Dermis microvascular lymphatic vessel endothelial cell (primary cell): Measurements from ENCODE around the gene MAP3K21. TPM values are rescaled to one million over a fixed set of nuclear protein-coding genes. Genes with fewer than 3 reads are reported as not detected.

Source experiments
- DNase-seq, 2 donors: peaks; one replicate each; pipeline versions ENCODE4 v3.0.0 to v3.0.0-alpha.2; 2010; ENCODE audit warnings: low read depth in 2 of 2
- total RNA-seq: library from RNA; depleted of rRNA; stranded (reverse); fragments of >200 nt; gene quantifications from 2 replicates; pipeline ENCODE4 v1.2.1, GENCODE V29; 2014

MAP3K21 gene
- 0.90 and 1.3 TPM in 2 replicates for total RNA-seq

DNA sequence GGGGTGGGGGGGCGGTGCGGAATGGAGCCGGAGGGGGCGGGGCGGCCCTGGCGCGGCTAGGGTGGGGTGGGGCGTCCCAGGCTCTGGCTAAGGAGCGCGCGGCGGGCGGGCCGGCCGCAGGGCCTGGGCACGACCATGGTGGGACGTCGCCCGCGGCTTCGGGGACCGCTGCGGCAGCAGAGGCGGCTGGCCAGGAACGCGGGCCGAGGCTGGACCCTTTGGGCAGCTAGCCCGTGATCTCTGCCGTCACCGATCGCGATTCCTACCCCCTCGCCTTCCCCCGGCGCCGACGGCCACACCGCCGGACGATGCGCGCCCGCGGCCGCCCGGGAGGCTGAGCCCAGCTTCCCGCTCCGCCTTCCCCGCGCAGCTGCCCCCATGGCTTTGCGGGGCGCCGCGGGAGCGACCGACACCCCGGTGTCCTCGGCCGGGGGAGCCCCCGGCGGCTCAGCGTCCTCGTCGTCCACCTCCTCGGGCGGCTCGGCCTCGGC lies at the start of gene MAP3K21:
TSS of gene MAP3K21 (plus strand) at position 74 of the 491 bp plus-strand sequence. CDS start at position 379, 305 bp downstream.
- DNase-seq = peak in 1 of 2 donors; percentile 13

DNA sequence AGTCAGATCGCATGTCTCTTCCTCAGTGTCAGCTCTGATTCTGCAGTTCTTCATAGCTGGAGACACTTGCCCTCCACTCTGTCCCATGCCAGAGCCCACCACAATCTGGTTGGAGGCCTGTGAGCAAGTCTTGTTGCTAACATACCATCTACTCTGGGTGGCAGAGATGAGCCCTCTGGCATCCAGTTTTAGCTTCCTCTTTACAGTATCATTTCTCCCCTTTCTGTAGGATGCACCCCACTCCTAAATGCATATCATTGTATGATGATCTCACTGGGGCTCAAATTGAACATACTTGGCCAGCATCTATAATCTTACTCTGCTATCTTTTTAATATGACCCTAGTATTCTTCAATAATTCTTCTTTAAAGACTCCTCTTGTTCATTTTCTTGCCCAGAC lies 48.9 kb upstream of the MAP3K21 start:
- DNase-seq = no peak

DNA sequence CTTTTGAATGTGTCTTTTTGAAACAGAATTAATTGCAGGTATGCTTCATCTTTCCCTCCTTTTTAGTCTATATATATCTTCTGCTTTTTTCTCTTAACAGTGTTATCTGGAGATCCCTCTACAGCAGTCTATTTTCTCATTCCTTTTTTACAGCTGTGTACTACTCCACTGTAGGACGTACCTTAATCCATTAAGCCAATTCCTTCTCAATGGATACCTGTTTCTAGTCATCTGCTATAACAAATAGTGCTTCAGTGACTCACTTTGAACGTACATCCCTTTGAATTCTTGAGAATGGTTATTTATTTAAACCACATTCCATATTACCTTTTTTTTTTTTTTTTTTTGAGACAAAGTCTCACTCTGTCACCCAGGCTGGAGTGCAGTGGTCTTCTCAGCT lies 47.6 kb upstream of the MAP3K21 start:
- no peak for DNase-seq

DNA sequence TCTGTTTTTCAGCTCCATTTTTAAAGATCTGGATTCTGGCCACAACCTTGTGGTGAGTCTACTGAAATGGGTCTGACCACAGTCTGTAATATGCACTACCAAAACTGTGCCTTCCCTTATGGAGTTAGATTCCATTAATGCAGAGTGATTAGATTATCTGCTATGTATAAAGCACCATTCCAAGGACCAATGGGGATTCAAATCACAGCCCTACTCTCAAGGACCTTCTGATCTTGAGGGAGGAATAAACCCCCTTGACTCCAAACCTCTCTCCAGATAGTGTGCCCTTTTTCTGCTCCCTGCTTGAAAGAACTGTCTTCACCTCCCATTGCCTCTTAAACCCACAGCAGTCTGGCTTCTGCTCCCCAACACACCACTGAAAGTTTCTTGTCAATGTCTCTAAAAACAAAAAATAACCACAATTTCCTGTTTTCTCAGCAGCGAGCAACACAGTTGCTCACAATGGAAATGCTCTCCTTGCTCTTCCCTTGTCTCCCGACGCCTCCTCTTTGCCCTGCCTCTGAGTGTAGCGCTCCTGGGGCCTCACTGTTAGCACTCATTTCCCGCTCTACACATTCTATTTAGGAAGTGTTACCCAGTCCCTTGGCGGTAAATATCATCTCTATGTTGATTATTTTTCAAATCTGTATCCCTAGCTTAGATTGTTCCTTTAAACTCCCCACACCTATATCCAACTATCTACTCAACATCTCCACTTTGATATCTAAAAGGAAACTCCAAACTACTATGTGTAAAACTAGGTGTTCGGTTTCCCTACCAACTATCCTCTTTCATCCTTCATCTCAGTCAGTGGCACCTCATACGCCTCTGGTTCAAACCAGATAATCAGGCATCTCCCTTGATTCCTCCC lies 45.6 kb upstream of the MAP3K21 start:
- DNase-seq = no peak

DNA sequence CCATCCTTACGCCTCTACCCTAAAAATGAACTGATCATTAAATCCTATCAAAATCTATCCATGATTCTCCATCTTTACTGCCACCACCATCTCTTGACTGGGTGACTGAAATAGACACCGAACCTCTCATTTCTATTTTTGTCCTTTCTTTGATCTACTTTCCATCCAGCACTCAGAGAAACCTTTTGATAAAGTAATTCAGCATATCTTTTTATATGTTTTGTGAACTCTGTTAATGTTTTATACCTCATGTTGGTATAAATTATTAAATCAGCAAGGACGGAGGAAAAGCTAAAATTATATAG lies 45.0 kb upstream of the MAP3K21 start:
- DNase-seq = no peak

DNA sequence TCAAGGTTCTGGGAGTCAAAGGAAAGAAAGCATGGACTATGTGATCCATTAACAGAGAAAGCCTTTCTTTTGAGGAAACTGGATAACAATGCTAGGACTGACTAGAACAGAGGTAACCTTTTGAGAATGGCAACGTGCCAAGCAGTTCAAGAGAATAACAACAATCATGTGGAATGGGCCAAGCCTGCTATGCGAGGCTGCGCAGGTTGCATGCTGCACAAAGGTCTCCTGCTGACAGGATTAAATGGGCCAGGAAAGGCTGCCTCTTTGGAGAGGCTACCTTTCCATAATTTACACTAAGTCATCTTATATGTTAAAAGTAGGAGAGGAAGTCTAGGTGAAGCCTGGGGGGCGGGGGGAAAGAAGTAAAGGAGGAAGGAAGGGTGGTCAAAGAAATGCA lies 37.8 kb upstream of the MAP3K21 start:
- peak in 1 of 2 donors; percentile 45 for DNase-seq

DNA sequence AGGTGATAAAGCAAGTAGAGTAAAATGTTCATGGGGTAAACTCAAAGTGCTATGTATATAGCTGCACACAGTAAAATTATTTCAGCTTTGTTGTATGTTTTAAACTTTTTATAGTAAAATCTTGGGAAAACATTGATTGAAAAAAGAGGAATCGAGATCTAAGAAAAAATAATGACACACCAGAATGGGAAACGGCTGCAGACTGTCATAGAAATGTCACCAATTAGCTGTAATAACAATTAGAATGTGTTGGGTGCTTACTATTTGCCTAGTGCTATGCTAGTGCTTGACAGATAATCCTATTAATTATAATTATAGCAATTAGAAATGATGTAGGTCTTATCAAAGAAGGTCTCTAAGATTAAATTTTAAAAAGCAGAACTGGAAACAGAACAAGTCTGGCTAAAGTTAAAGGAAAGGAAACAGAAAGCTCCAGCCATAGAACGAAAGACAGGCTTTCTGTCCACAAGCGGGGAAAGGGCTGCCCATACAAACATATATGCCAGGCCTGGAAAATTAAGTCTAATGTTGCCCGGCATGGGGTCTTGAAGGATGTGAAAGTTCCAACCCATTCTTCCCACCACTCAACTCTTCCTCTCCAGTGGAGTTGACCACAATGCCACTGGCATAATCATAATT lies 37.0 kb upstream of the MAP3K21 start:
- no peak for DNase-seq

DNA sequence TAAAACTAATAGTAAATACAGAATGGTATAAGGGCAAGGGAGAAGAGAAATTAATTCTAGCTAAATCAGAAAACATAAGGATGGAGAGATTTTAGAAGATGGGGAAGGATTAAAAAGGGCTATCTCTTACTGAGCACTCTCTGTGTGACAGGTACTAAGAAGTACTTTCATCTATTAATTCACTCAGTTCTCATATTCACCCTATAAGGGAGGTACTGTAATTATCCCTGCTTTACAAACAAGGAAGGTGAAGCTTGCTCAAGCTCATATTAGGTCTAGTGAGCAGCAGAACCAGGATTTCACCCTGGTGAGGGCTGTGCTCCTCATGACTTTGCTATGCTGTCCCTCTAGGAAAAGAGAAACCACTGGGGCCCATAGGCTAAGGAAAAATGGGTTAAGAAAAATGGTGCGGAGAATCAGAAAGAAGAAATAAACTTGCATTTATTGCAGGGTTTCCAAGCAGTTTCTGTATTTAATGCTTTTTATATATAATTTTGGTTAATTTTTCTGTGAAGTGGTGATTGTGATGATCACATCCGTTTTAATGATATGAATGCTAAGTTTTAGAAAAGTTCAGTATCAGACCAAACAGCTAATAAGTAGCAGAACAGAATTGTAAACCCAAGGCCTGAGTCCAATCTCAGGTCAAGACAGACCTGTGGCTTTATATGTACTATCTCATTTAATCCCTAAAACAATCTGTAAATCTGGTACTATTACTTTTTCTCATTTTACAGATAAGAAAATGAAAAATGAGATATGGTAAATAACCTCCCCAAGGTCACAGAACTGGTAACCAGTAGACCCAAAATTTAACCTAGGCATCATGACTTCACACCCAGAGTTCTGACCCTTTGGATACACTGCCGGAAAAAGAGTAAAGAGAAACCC lies 33.7 kb upstream of the MAP3K21 start:
- no peak for DNase-seq

DNA sequence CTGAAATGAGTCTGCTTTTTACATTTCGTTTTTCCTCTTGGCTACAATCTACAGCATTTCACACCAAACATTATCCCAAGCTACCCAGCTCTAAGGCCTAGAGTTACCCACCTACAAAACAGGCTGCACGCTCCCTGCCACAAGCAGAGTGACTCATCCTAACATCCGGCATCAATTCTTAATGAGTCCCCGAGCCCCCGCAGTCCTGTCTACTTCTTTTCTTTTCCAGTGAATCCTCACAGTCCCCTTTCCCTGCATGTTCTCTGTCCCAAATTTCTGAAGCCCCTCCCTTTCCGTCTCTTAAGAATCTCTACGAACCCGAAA lies 32.6 kb upstream of the MAP3K21 start:
- DNase-seq = peak in 1 of 2 donors; percentile 62

DNA sequence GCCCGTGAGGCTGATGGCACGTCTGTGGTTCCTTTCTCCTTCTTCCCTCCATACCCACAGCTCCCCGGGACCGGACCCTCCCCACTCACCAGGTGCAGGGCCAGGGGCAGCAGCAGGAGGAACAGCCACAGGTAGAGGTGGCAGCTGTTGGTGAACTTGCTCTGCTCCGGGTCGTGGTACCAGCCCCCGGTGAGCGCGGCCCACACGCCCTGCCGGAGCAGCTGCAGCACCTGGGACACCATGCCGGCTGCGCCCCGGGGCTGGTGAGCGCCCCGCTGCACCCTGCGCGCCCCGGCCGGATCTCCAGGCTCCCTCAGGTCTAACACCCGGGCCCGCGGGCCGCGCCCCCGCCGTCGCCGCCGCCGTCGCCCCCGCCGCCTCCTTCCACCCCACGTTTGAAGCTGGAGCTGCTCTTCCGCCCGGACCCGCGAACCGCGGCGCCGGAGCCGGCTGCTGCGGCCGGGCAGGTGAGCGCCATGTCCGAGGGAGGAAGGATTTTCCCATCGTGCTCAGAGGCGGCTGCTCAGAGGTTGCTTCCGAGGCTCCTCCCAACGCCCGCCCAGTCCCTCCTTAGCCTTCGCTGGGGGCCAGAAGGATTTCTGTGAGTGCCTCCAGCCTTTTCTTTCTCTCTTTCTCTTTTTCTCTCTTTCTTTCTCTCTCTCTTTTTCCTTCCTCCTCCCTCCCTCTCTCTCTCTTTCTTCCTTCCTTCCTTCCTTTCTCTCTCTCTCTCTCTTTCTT lies 32.1 kb upstream of the MAP3K21 start, which contains the start of gene PCNX2:
TSS of gene PCNX2 (minus strand) at position 489 of the 738 bp plus-strand sequence. CDS start at position 242, 247 bp downstream.
- peak in 1 of 2 donors; percentile 7 for DNase-seq

DNA sequence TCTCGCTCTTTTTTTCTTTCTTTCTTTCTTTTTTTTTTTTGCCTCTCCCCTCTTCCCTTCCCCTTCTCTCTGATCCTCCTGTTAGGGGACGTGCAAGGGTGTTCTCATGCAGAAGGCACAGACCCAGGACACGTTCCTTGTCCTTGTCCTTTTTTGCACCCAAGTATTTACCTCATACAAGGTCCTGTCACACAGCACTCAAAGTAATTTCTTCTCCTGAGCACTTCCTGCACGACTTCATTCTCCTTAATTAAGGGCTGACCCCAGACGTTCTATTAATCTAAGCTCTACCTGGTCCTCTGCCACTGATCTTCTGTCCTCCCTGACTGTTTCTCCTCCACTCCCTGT lies 31.6 kb upstream of the MAP3K21 start:
- no peak for DNase-seq

DNA sequence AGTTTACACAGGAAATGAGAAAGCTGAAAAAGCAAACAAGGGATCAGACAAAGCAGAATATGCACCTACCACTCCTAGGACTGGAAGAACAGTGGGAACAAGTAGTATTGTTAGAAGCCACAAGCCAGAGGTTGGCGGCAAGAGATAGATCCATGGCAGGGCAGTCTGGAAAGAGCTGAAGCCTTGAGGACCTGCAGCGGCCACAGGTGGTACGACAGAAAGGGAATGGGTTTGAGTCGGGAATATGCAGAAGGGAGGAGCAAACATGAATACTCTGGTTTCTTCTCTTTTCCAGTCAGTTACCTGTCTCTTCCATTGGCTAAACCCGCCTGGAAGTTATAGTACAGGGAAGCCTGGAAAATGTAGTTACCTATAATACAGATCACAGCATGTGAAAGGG lies 28.1 kb upstream of the MAP3K21 start:
- no peak for DNase-seq

DNA sequence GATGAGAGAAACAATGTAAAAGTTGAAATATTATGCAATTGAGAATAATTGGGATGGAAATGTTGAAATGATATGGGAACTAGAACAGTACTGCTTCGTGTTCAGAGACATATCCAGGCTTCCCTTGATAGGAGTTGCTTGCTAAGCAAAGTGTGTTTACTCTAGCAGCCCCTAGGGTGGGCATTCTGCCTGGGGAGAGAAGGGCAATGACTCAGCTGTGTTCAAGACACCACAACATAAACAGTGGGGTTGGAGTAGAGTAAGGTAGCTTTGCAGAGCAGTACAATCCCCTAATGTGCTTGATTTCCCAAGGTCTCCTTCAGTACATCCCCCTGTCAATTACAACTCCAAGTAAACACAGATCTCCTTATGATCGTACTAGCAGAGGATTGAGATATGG lies 27.2 kb upstream of the MAP3K21 start:
- DNase-seq = no peak

DNA sequence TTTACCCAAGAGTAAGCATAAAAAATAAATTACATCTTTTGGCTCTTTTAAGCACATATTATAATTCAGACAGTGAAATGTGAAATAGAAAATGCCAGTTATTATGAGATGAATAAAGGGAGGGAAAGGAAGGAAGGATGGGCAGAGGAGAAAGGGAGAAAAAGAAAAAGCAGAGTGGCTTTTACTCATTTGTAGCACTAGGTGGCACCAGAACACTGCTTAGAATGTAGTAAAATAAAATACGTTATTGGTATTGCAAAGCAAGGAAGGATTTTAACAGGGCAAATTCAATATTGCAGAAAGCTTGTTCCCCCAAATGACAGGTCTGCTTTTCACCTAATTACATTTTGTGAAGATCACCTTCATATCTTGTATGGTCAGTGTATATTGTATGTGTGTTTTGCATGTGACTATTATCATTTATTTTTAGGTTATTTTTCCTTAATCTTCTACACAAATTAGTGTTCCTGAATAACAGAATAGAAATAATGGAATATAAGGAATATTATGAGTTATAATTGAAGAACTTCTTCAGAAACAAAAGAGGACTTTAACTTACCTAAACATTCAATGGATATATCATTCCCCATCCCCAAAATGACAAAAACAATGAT lies 22.9 kb upstream of the MAP3K21 start:
- peak; percentile 10 to 21 for DNase-seq

DNA sequence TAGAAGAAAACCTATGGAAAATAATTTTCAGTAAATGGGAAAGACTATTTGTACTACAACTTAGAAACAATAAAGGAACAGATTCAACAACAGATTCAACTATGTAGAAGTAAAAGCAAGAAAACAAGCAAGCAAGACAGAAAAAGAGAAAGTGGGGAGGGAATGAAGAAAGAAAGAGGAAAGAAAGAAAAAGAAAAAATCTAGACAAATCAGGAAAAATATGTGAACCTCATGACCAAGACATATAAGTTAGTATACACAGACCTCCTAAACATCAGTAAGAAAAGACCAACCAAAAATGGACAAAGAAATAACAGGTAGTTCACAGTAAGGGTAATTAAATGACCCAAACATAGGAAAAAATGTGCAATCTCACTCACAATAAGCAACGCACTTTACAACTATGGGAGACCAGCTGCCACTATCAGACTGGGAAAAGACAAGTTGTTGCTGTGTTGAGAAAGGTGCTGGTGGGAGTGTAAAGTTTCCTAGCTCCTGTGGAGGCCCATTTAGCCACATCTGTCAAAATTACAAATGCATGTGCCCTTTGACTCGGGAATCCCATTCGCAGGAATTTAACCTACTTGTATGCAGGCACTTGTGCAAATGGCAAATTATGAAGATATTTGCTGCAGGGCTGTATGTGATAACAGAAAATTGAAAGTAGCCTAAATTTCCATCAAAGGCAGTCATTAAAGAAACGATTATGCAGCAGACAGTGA lies 13.9 kb upstream of the MAP3K21 start:
- no peak for DNase-seq

DNA sequence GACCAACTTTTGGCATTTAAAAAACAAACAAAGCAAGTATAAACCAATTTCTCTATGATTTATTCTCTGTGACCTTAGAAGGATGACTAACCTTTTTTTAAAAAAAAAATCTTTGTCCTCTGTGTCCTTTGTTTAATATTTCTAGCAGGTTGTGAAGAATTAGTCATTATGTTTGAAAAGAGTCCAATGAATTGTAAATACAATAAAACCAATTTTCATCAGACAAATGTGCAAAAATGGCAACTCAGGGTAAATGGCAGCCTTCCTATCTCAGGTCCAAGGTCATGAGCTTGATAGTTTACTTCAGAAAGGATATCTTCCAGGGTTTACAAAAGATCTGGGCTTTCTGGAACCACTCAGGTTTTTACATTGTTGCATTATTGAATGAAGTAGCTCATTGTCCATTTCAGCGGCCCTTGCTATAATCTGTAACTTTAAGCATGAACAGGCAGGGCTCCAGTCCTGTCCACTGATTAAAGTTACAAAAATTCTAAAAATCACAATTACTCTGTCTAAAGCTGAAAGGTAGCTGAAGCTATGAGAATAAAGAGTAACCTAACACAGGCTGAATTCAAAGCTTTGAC lies 11.7 kb upstream of the MAP3K21 start:
- no peak for DNase-seq

DNA sequence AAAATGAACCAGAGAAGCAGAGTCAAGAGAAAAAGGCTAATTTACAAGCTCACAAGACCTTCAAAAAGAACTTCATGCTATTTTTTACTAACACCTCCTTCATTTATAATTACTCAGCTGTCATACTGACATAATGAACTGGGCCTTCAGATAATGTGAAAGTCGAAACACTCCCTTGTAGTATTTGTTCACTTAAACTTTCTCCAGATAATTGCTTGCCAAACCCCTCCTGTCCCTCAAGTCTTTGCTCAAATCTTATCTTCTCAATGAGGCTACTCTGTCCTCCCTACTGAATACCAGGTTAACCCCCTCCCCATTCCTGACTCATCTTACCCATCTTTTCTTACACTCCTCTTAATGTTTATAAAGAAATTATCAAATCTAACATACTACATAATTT lies 11.1 kb upstream of the MAP3K21 start:
- DNase-seq = no peak

DNA sequence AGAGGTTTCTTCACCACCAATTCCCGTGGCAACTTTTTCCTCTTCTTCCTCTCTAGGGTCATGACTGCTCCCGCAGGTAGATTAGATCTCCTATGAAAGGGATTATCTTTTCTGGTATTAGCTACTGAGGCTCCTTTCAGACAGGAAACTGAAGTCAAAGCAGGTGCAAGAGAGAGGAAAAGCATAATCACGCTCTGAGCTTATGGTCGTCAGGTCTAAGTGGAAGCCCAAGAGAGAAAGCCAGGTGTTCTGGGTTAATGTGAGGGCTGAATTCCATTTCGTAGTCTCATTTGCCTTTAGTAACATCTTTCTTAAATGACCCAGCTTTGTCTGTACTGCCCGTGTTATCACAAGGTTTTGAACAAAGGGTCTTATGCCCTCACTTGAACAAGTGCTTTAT lies 8.3 kb upstream of the MAP3K21 start:
- no peak for DNase-seq

DNA sequence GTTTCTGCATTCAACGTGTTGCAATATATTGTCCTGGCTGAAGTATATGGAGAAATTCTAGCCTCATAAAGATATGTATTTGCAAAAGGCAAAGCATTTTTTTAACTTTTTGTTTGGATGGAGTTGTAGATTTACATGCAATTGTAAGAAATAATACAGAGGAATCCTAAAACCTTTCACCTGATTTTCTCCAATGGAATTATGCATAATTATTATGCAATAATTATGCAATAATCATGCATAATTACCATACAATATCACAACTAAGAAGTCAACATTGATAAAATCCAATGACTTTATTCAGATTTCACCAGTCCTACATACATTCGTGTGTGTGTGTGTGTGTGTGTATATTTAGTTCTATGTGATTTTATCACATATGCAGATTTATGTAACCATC lies 7.5 kb upstream of the MAP3K21 start:
- no peak for DNase-seq

DNA sequence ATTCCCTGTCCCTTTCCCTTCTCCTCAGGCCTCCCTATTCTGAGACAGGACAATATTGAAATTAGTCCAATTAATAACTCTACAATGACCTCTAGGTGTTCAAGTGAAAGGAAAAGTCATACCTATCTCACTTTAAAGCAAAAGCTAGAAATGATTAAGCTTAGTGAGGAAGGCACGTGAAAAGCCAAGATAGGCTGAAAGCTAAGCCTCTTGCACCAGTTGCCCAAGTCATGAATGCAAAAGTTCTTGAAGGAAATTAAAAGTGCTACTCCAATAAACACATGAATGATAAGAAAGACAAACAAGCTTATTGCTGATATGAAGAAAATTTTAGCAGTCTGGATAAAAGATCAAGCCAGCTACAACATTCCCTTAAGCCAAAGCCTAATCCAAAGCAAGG lies 3.8 kb upstream of the MAP3K21 start:
- no peak for DNase-seq
